Muscle layer of duodenum (tissue), 2 donors: ENCODE data around the gene DLX5.

ENCODE experiments used
- H3K27ac ChIP-seq: one replicate; pipeline ENCODE4 v1.7.0; 2013; ENCODE audit warnings: mild to moderate bottlenecking, low read length
- H3K27me3 ChIP-seq: one replicate; pipeline ENCODE4 v1.7.0; 2013; ENCODE audit warnings: low read depth, mild to moderate bottlenecking, control low read depth, low read length
- H3K36me3 ChIP-seq, 2 donors: one replicate each; pipeline ENCODE4 v1.7.0; 2013; ENCODE audit warnings: low read length in 2 of 2, control low read depth in 1 of 2, mild to moderate bottlenecking in 1 of 2; ENCODE audit not compliant: insufficient read depth in 2 of 2, control insufficient read depth in 1 of 2
- H3K4me1 ChIP-seq, 2 donors: one replicate each; pipeline ENCODE4 v1.7.0; 2013; ENCODE audit warnings: low read length in 2 of 2, mild to moderate bottlenecking in 2 of 2, control low read depth in 1 of 2, moderate library complexity in 1 of 2; ENCODE audit not compliant: insufficient read depth in 2 of 2, control insufficient read depth in 1 of 2
- H3K4me3 ChIP-seq, 2 donors: one replicate each; pipeline ENCODE4 v1.7.0; 2013; ENCODE audit warnings: low read length in 2 of 2, low read depth in 1 of 2, mild to moderate bottlenecking in 1 of 2
- H3K9me3 ChIP-seq, 2 donors: one replicate each; pipeline ENCODE4 v1.7.0; 2013; ENCODE audit warnings: low read length in 2 of 2, control low read depth in 1 of 2, mild to moderate bottlenecking in 1 of 2; ENCODE audit not compliant: control insufficient read depth in 1 of 2
- donor health status: healthy.

Gene DLX5

GRCh38 chr7:96982586-96982985 lies 42.0 kb downstream of the DLX5 start:
- Histone ChIP-seq H3K36me3 (no peaks in the 10 kb centered on the region), H3K9me3 (no peaks in the 10 kb centered on the region), H3K4me1 (no peaks in the 10 kb centered on the region), H3K27me3 (no peaks in the 10 kb centered on the region), H3K27ac (no peak overlapping the region), H3K4me3 (no peak overlapping the region)

DNA sequence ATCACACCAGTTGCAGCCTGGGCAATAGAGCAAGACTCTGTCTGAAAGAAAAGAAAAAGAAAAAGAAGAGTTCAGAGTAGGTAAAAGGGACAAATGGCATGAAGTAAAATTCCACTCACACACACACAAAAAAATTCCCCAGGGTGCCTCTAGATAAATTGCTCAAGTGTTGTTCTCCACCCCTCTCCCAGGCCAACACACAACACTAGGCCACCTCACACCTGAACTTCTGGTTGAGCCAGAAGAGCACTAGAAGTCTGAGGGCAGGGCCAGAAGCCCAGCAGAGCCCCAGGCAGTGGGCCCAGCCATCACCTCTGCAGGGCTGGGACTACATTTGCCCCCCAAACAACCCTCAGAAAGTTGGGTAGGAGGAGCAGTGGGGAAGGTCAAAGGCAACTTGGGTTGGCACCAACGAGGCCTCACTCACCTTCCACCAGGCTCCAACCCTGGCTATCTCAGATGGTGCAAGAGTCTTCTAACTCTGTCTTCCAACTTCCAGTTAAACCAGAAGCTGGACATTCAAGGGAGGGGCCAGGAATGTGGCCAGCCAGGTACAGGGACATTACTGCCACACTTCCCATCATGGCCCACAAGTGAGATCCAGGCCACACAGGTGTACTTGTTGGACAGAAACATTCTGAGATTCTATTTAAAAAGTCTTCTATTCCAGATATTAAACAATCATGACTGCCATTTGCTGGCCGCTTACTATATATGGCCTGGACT lies 44.9 kb downstream of the DLX5 start:
- Histone ChIP-seq H3K36me3 (no peaks in the 10 kb centered on the region), H3K27ac (no peak overlapping the region), H3K9me3 (no peaks in the 10 kb centered on the region), H3K4me1 (no peaks in the 10 kb centered on the region), H3K4me3 (no peak overlapping the region), H3K27me3 (no peaks in the 10 kb centered on the region)

- Histone ChIP-seq H3K9me3 (no peaks in the 10 kb centered on the region), H3K4me1 (no peaks in the 10 kb centered on the region), H3K27me3 (no peaks in the 10 kb centered on the region), H3K36me3 (no peaks in the 10 kb centered on the region), H3K4me3 (no peak overlapping the region), H3K27ac (no peak overlapping the region)
These were observed 47.2 kb downstream of the DLX5 start for GRCh38 chr7:96977445-96977844.

- Histone ChIP-seq H3K27ac (no peak overlapping the region), H3K27me3 (no peaks in the 10 kb centered on the region), H3K9me3 (no peaks in the 10 kb centered on the region), H3K4me1 (no peaks in the 10 kb centered on the region), H3K4me3 (no peak overlapping the region), H3K36me3 (no peaks in the 10 kb centered on the region)
These were observed 48.5 kb downstream of the DLX5 start for GRCh38 chr7:96976106-96976505.

GRCh38 chr7:96973986-96974385 lies 50.6 kb downstream of the DLX5 start:
- H3K9me3 ChIP-seq, result no peaks in the 10 kb centered on the region
- H3K36me3 ChIP-seq, result no peaks in the 10 kb centered on the region
- H3K4me1 ChIP-seq, result no peaks in the 10 kb centered on the region
- H3K4me3 ChIP-seq, result no peak overlapping the region
- H3K27ac ChIP-seq, result no peak overlapping the region
- H3K27me3 ChIP-seq, result no peaks in the 10 kb centered on the region

GRCh38 chr7:96970739-96971138 lies 53.9 kb downstream of the DLX5 start:
- H3K4me3 ChIP-seq, result no peak overlapping the region
- no peak overlapping the region for H3K27ac ChIP-seq
- no peaks in the 10 kb centered on the region for H3K9me3 ChIP-seq
- H3K36me3 ChIP-seq, result no peaks in the 10 kb centered on the region
- H3K4me1 ChIP-seq, result no peaks in the 10 kb centered on the region
- H3K27me3 ChIP-seq, result no peaks in the 10 kb centered on the region
